ENCODE measurements around the gene HTN3. TPM values are rescaled to one million over a fixed set of nuclear protein-coding genes. Genes with fewer than 3 reads are reported as not detected.

HTN3 gene
- total RNA-seq, 4 donors from 2014 or later = not detected

DNA sequence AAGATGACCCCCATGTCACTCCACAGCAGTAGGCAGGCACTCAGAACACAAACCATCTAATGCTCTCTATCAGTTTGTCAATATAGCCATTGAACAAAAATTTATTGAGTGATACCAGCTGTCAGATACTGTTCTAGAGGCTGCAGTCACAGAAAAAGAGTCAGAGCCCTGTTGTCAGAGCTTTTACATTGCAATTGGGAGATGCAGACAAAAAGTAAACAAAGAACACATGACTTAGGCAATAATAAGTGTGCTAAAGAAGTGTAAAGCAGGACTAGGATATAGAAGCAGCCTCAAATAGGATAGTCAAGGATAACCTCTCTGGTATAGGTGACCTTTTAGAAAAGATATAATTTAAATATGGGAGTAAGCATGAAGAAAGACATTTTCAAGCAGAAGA is 30.9 kb downstream of the HTN3 start:
- Histone ChIP-seq H3K36me3 (no peaks in the 10 kb centered on the region), H3K4me1 (no peaks in the 10 kb centered on the region), H3K27me3 (no peaks in the 10 kb centered on the region), H3K27ac (no peak overlapping the region), H3K4me3 (no peak overlapping the region), H3K9me3 (peaks cover 0 to 5% (median 0%) of the 10 kb centered on the region in 4 donors)
- TF ChIP-seq EP300 (IDR thresholded peaks at IDR 0.05) (no peak), POLR2A (IDR thresholded peaks at IDR 0.05) (no peak)
- TF ChIP-seq, protein P1, sequence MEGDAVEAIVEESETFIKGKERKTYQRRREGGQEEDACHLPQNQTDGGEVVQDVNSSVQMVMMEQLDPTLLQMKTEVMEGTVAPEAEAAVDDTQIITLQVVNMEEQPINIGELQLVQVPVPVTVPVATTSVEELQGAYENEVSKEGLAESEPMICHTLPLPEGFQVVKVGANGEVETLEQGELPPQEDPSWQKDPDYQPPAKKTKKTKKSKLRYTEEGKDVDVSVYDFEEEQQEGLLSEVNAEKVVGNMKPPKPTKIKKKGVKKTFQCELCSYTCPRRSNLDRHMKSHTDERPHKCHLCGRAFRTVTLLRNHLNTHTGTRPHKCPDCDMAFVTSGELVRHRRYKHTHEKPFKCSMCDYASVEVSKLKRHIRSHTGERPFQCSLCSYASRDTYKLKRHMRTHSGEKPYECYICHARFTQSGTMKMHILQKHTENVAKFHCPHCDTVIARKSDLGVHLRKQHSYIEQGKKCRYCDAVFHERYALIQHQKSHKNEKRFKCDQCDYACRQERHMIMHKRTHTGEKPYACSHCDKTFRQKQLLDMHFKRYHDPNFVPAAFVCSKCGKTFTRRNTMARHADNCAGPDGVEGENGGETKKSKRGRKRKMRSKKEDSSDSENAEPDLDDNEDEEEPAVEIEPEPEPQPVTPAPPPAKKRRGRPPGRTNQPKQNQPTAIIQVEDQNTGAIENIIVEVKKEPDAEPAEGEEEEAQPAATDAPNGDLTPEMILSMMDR (IDR thresholded peaks at IDR 0.05) = no peak
- no peak for DNase-seq (ENCODE audit: low spot score in 2 of 2)

DNA sequence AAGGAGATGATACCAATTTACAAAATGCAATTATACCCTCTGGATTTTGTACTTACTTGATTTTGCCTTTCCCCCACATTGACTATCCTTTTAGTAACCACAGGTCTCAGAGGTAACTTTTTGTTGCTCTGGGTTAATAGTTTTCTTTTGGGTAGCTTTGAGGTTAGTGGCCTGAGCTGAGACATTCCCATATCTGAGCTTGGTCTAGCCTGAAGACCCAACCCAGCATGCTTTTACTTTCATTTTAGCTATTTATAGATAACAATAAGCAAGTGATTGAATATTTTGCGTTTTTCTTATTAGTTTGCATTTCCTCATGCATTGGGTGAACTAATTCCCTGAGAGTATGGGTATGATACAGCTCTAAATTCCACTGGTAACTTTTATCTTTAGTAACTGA is 33.7 kb downstream of the HTN3 start:
- Histone ChIP-seq H3K27ac (no peak overlapping the region), H3K27me3 (no peaks in the 10 kb centered on the region), H3K9me3 (no peaks in the 10 kb centered on the region), H3K36me3 (no peaks in the 10 kb centered on the region), H3K4me3 (no peak overlapping the region), H3K4me1 (no peaks in the 10 kb centered on the region)
- TF ChIP-seq POLR2A (IDR thresholded peaks at IDR 0.05) = no peak
- TF ChIP-seq, protein P1 (IDR thresholded peaks at IDR 0.05) = no peak
- TF ChIP-seq EP300 (IDR thresholded peaks at IDR 0.05) = no peak
- 71 to 85% methylated on average over 1 of the region's 1 CpG for WGBS, 2 donors
- DNase-seq (ENCODE audit: low spot score in 2 of 2) = no peak

DNA sequence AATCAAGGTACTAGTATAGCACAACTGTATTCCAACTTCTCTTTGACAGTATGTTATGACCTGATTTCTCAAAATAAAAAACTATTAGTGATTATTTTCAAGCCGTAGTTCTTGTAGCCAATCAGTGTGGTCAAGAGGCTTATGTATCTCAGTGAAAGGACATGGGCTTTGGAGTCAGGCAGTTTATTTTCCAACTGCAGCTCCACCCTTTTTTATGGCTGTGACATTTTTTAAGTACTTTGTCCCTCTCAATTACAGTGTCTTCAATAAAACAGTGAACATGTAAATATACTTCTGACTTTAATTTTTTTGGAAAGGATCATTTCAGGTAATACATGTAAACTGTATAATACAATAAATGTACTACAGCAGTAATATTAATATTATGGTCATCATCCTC is 51.9 kb downstream of the HTN3 start:
- 94 to 96% methylated on average over 1 of the region's 1 CpG for WGBS, 2 donors
- no peak overlapping the region for H3K4me3 ChIP-seq
- no peak for DNase-seq (ENCODE audit: low spot score in 2 of 2)
- TF ChIP-seq EP300 (IDR thresholded peaks at IDR 0.05) (no peak), POLR2A (IDR thresholded peaks at IDR 0.05) (no peak)
- TF ChIP-seq, protein P1 (IDR thresholded peaks at IDR 0.05) = no peak
- no peaks in the 10 kb centered on the region for H3K4me1 ChIP-seq
- no peak overlapping the region for H3K27ac ChIP-seq
- no peaks in the 10 kb centered on the region for H3K9me3 ChIP-seq
- H3K36me3 ChIP-seq = no peaks in the 10 kb centered on the region
- no peaks in the 10 kb centered on the region for H3K27me3 ChIP-seq

Other genes with a start within 250 kb of the HTN3 start
- gene SULT1E1, start 168.3 kb upstream of the HTN3 start, total RNA-seq = not detected
- 1 to 10 TPM in 1 of 4 donors, not detected in 3; 3.9 TPM for gene CSN1S1, start 97.4 kb upstream of the HTN3 start, total RNA-seq
- gene CSN2, start 62.7 kb upstream of the HTN3 start, total RNA-seq = not detected
- gene STATH, start 32.5 kb upstream of the HTN3 start, total RNA-seq = not detected
- gene HTN1, start 22.0 kb downstream of the HTN3 start, total RNA-seq = not detected
- gene PRR27, start 125.8 kb downstream of the HTN3 start, total RNA-seq = not detected
- not detected for gene ODAM, start 167.3 kb downstream of the HTN3 start, total RNA-seq
- not detected for gene FDCSP, start 197.7 kb downstream of the HTN3 start, total RNA-seq
- not detected for gene CSN3, start 214.1 kb downstream of the HTN3 start, total RNA-seq